ENCODE data around the gene CRKL.

DNA sequence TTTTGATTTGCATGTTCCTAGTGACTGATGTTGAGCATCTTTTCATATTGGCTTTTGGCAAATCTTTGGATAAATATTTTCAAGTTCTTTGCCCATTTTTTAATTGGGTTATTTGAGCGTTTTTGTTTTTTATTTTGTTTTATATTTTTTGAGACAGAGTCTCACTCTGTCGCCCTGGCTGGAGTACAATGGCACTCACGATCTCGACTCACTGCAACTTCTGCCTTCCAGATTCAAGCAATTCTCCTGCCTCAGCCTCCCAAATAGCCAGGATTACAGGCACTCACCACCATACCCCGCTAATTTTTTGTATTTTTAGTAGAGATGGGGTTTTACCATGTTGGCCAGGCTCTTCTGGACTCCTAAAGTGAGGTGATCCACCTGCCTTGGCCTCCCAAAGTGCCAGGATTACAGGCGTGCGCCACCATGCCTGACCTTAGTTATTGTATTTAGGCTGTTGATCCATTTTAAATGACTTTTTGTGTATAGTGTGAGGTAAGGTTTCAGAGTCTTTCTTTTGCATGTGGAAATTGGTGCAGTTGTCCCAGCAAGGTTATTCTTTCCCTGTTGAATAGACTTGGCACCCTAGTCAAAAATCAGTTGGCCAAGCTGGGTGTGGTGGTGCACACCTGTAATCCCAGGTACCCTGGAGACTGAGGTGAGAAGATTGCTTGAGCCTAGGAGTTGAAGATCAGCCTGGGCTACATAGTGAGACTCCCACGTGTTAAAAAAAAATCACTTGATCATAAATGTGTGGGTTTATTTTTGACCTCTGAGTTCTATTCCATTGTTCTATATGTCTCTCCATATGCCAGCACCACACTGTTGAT is 26.1 kb downstream of the CRKL start:
- TF ChIP-seq, protein P1, sequence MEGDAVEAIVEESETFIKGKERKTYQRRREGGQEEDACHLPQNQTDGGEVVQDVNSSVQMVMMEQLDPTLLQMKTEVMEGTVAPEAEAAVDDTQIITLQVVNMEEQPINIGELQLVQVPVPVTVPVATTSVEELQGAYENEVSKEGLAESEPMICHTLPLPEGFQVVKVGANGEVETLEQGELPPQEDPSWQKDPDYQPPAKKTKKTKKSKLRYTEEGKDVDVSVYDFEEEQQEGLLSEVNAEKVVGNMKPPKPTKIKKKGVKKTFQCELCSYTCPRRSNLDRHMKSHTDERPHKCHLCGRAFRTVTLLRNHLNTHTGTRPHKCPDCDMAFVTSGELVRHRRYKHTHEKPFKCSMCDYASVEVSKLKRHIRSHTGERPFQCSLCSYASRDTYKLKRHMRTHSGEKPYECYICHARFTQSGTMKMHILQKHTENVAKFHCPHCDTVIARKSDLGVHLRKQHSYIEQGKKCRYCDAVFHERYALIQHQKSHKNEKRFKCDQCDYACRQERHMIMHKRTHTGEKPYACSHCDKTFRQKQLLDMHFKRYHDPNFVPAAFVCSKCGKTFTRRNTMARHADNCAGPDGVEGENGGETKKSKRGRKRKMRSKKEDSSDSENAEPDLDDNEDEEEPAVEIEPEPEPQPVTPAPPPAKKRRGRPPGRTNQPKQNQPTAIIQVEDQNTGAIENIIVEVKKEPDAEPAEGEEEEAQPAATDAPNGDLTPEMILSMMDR (conservative IDR thresholded peaks at IDR 0.05; ENCODE audit: low read depth, low read length) = no peak
- no peak for TF ChIP-seq EZH2 (IDR thresholded peaks at IDR 0.05; ENCODE audit: borderline replicate concordance, low read depth, low read length, poor library complexity, severe bottlenecking)

Measured in A673 (cell line).